OCI-LY7 (cell line): Measurements from ENCODE around the gene RBM20. TPM values are rescaled to one million over a fixed set of nuclear protein-coding genes. Genes with fewer than 3 reads are reported as not detected.

ENCODE experiments used
- BruUV-seq: library from RNA; stranded (reverse); fragments of 400-500 nt; replicated peaks from 2 replicates; lab custom pipeline; 2021; lab: Mats Ljungman, UMichigan
- CTCF ChIA-PET: fragments of 300-600 bp; sonication (Branson Sonifier 250); formaldehyde crosslinking; loops from one replicate; lab custom pipeline; 2022; ENCODE audit warnings: antibody characterized with exemption; ENCODE audit not compliant: unreplicated experiment; lab: Charles Lee
- POLR2A ChIA-PET: fragments of 300-600 bp; sonication (Branson Sonifier 250); formaldehyde crosslinking; loops from one replicate; lab custom pipeline; 2022; ENCODE audit warnings: antibody characterized with exemption; lab: Charles Lee
- DNase-seq: peaks from one replicate; pipeline ENCODE4 v3.0.0-alpha.2; 2015; ENCODE audit warnings: low spot score
- H2AFZ ChIP-seq: fragments of 200-600 bp; sonication (generic), shearing (Covaris generic); 2 replicates; pipeline ENCODE4 v1.6.1; 2014; ENCODE audit warnings: mild to moderate bottlenecking, antibody characterized with exemption, low read length, moderate library complexity
- H3K27ac ChIP-seq: fragments of 200-600 bp; sonication (generic); 2 replicates; pipeline ENCODE4 v1.5.1; 2014; ENCODE audit warnings: mixed run types, low read depth, mild to moderate bottlenecking, moderate library complexity, low read length, inconsistent platforms; ENCODE audit not compliant: poor library complexity, severe bottlenecking
- H3K36me3 ChIP-seq: fragments of 200-600 bp; sonication (generic); 2 replicates; pipeline ENCODE4 v1.6.1; 2014; ENCODE audit warnings: mild to moderate bottlenecking, antibody characterized with exemption, low read length, moderate library complexity, mixed read lengths; ENCODE audit not compliant: insufficient read depth
- H3K4me1 ChIP-seq: fragments of 200-600 bp; sonication (generic); 2 replicates; pipeline ENCODE4 v1.5.1; 2014; ENCODE audit warnings: mild to moderate bottlenecking, low read length; ENCODE audit not compliant: insufficient read depth, poor library complexity, severe bottlenecking
- H3K4me2 ChIP-seq: fragments of 200-600 bp; sonication (generic); 2 replicates; pipeline ENCODE4 v1.6.1; 2014; ENCODE audit warnings: mild to moderate bottlenecking, low read length
- H3K4me3 ChIP-seq: fragments of 200-600 bp; sonication (generic); 2 replicates; pipeline ENCODE4 v1.5.1; 2014; ENCODE audit warnings: mild to moderate bottlenecking, low read depth, low read length; ENCODE audit not compliant: poor library complexity, severe bottlenecking
- H3K79me2 ChIP-seq: fragments of 200-600 bp; sonication (generic); 2 replicates; pipeline ENCODE4 v1.6.1; 2016; ENCODE audit warnings: low read depth, mild to moderate bottlenecking, low read length, moderate library complexity, mixed read lengths; ENCODE audit not compliant: insufficient read depth
- H3K9me2 ChIP-seq: fragments of 200-600 bp; sonication (generic); 2 replicates; pipeline ENCODE4 v1.6.1; 2016; ENCODE audit warnings: mild to moderate bottlenecking, low read length, mixed read lengths; ENCODE audit not compliant: insufficient read depth
- H3K9me3 ChIP-seq: fragments of 200-600 bp; sonication (generic); 2 replicates; pipeline ENCODE4 v1.6.1; 2014; ENCODE audit warnings: mild to moderate bottlenecking, mixed run types, low read length, mixed read lengths
- H4K20me1 ChIP-seq: fragments of 200-600 bp; sonication (generic); 2 replicates; pipeline ENCODE4 v1.6.1; 2014; ENCODE audit warnings: mild to moderate bottlenecking, antibody characterized with exemption, low read length, moderate library complexity, mixed read lengths; ENCODE audit not compliant: insufficient read depth
- CTCF ChIP-seq: fragments of 200-600 bp; sonication (generic); conservative IDR thresholded peaks from 2 replicates; pipeline ENCODE4 v1.5.1; 2014; ENCODE audit warnings: mild to moderate bottlenecking, antibody characterized with exemption, low read length, moderate library complexity, mixed read lengths
- EZH2phosphoT487 ChIP-seq: fragments of 200-600 bp; sonication (generic); IDR thresholded peaks from 2 replicates; pipeline ENCODE4 v1.6.1; 2018; ENCODE audit warnings: low read depth, borderline replicate concordance, mild to moderate bottlenecking, mixed run types, antibody characterized with exemption, low read length, moderate library complexity, mixed read lengths
- intact Hi-C: fragments of 100-400 bp; cut with micrococcal nuclease; formaldehyde crosslinking; loops from one replicate; pipeline ENCODE4 v1.10.0; 2022; ENCODE audit not compliant: unreplicated experiment
- total RNA-seq, 2 experiments: library from RNA; depleted of rRNA in 1 of 2; stranded (reverse); fragments of >200 nt in 1 of 2; shearing (Covaris generic) in 1 of 2; gene quantifications; 2 replicates each; pipeline ENCODE4 v1.2.3, GENCODE V29; 2014 to 2022

Gene RBM20
- total RNA-seq, 2 experiments from 2014 or later = 0.35 to 1.0 TPM

GRCh38 chr10:110758898-110759297, 114.8 kb downstream of the RBM20 start:
- Histone ChIP-seq H3K36me3 (no peaks in the 10 kb centered on the region), H3K4me2 (no peak overlapping the region), H3K9me2 (no peaks in the 10 kb centered on the region), H3K79me2 (no peaks in the 10 kb centered on the region), H3K4me1 (no peaks in the 10 kb centered on the region), H3K9me3 (no peaks in the 10 kb centered on the region), H3K27ac (no peak overlapping the region), H2AFZ (no peak overlapping the region), H4K20me1 (no peaks in the 10 kb centered on the region), H3K4me3 (no peak overlapping the region)
- intact Hi-C loops = no loop called here
- ChIA-PET CTCF (no interaction called here), POLR2A (interaction anchor here (0.5 to 1.1 kb wide), 4 partner anchors 14 to 139 kb away, joined by 3 to 4 read pairs (median 3); no protein-coding TSS in a partner anchor)
- DNase-seq = no peak
- BruUV-seq = no TSS peak
- TF ChIP-seq CTCF (no peak), EZH2phosphoT487 (no peak)

DNA sequence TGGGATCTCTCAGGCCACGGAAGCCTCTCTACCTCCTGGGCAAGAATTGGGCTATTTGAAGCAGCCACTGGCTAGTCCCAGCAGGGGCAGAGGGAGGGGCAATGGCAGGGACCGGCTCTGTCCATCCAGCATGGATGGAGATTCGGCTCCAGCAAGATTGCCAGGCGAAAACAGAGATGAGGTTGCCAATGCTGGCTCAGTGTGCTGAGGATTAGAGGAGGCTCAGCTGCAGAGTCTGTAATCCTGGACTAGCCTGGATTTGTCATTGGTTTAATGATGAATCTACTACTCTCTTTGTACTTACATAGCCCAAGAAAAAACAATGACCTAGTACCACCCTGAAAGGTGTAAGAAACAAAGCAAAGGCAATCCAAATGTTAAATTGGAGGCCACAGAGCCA, 115.4 kb downstream of the RBM20 start:
- Histone ChIP-seq H3K9me3 (no peaks in the 10 kb centered on the region), H3K27ac (no peak overlapping the region), H3K79me2 (no peaks in the 10 kb centered on the region), H3K4me2 (no peak overlapping the region), H3K36me3 (no peaks in the 10 kb centered on the region), H3K9me2 (no peaks in the 10 kb centered on the region), H4K20me1 (no peaks in the 10 kb centered on the region), H2AFZ (no peak overlapping the region), H3K4me1 (no peaks in the 10 kb centered on the region), H3K4me3 (no peak overlapping the region)
- intact Hi-C loops = no loop called here
- CTCF ChIA-PET = no interaction called here
- TF ChIP-seq CTCF = no peak
- DNase-seq = no peak
- no TSS peak for BruUV-seq
- POLR2A ChIA-PET = interaction anchor here (0.6 to 0.9 kb wide), 3 partner anchors 29 to 142 kb away, joined by 3 read pairs; no protein-coding TSS in a partner anchor

DNA sequence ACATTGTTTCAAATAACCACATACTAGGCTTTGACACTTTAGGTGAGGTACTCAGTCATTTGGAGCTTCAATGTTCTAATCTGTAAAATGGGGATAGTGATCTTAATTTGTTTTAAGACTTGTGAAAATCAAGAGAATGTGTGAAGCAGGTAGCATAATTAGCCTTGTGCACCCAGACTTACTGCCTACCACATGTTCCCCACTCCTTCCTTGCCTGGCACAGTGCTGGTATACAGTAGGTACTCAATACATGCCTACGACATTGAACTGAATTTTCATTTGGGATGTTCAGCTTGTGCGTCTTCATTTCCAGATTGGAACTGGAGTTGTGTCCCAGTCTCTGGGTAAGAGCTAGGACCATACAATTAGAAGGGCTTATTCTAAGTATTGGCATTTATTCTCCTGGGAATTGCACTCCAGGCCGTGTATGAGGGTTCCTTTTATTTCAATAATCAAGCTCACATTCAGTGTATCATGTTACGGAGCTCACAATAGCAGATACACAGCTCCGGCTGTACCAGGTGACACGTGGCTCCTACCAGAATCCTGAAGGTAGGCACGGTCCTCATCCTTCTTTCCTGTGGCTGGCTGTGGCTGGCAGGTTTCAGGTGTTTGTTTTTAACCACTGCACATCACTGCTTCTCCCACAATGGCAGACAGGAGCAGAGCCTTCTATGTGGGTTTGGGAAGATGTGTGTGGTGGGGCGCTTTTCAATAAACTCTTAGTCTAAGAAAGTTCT, 118.1 kb downstream of the RBM20 start:
- H3K36me3 ChIP-seq = no peaks in the 10 kb centered on the region
- ChIA-PET POLR2A (interaction anchor here (0.6 to 1.2 kb wide), 2 partner anchors 8 to 19 kb away, joined by 3 read pairs; no protein-coding TSS in a partner anchor), CTCF (interaction anchor here (0.6 kb wide), 1 partner anchor 37 kb away, joined by 4 read pairs; no protein-coding TSS in a partner anchor)
- TF ChIP-seq CTCF (no peak), EZH2phosphoT487 (no peak)
- H3K27ac ChIP-seq = no peak overlapping the region
- H3K4me2 ChIP-seq = no peak overlapping the region
- no peaks in the 10 kb centered on the region for H3K9me2 ChIP-seq
- BruUV-seq = no TSS peak
- no peaks in the 10 kb centered on the region for H3K9me3 ChIP-seq
- H2AFZ ChIP-seq = no peak overlapping the region
- no peaks in the 10 kb centered on the region for H3K79me2 ChIP-seq
- DNase-seq = no peak
- H4K20me1 ChIP-seq = no peaks in the 10 kb centered on the region
- H3K4me3 ChIP-seq = no peak overlapping the region
- intact Hi-C loops = no loop called here
- no peaks in the 10 kb centered on the region for H3K4me1 ChIP-seq
